Peyer's patch (tissue), 4 donors: Measurements from ENCODE around the gene SERINC1.

Experiments
- CTCF ChIP-seq, 6 experiments: fragments of 450-650 bp in 4 of 6; fragments of 200-600 bp in 2 of 6; sonication (generic) in 1 of 6; IDR thresholded peaks; one replicate each; pipeline ENCODE4 v1.5.1; 2017 to 2019; ENCODE audit warnings: antibody characterized with exemption in 6 of 6, mild to moderate bottlenecking in 3 of 6, moderate library complexity in 1 of 6
- POLR2A ChIP-seq, 2 donors: fragments of 450-650 bp; IDR thresholded peaks; one replicate each; pipeline ENCODE4 v1.5.1; 2017; ENCODE audit warnings: antibody characterized with exemption in 2 of 2, mild to moderate bottlenecking in 2 of 2, moderate library complexity in 2 of 2

GRCh38 chr6:122449069-122449468 lies 22.5 kb downstream of the SERINC1 start:
- no peak for TF ChIP-seq CTCF (IDR thresholded peaks at IDR 0.05)
- no peak for TF ChIP-seq POLR2A (IDR thresholded peaks at IDR 0.05)
